Left cardiac atrium (tissue), 4 donors: Measurements from ENCODE around the gene ZSWIM7. TPM values are rescaled to one million over a fixed set of nuclear protein-coding genes. Genes with fewer than 3 reads are reported as not detected.
A peak's percentile ranks its signal among the peaks of the same experiment; 100 is the strongest.
"Not testable (repeated sequence)": the region's sequence is repeated elsewhere in the genome, so short reads cannot be mapped to it uniquely, and the experiment has no call there.

ENCODE experiments used
- ATAC-seq, 2 donors: fragments of 200-7000 bp; cut with Tn5 transposase; one replicate each; pipeline ENCODE4 v1.9.1; 2020; ENCODE audit warnings: mild to moderate bottlenecking in 2 of 2, moderate library complexity in 2 of 2
- DNase-seq: peaks from one replicate; pipeline ENCODE4 v3.0.0-alpha.2; 2020
- intact Hi-C, 2 donors: fragments of 100-400 bp; cut with DNase I; formaldehyde crosslinking; loops; one replicate each; pipeline versions ENCODE4 v1.14.1 to v1.15.1; 2022 to 2023
- total RNA-seq, 2 donors: library from RNA; stranded (reverse); fragmentation: NEBNext Ultra II Directional; extraction: Animal tissue kit (Norgen Biotek cat#: 25700); gene quantifications; one replicate each; pipeline ENCODE4 v1.2.1, GENCODE V29; 2021
- donor health status: DM: no; HTN: yes; CAD: no.
- donor health status: DM: no; HTN: yes; CAD: no; lungs with severe emphysema.
- donor health status: DM: yes; HTN: yes; CAD: no.
- donor health status: Dilated cardiomyopathy.

Gene ZSWIM7
- total RNA-seq, 2 donors from 2014 or later: 15.8 to 30.1 TPM

DNA sequence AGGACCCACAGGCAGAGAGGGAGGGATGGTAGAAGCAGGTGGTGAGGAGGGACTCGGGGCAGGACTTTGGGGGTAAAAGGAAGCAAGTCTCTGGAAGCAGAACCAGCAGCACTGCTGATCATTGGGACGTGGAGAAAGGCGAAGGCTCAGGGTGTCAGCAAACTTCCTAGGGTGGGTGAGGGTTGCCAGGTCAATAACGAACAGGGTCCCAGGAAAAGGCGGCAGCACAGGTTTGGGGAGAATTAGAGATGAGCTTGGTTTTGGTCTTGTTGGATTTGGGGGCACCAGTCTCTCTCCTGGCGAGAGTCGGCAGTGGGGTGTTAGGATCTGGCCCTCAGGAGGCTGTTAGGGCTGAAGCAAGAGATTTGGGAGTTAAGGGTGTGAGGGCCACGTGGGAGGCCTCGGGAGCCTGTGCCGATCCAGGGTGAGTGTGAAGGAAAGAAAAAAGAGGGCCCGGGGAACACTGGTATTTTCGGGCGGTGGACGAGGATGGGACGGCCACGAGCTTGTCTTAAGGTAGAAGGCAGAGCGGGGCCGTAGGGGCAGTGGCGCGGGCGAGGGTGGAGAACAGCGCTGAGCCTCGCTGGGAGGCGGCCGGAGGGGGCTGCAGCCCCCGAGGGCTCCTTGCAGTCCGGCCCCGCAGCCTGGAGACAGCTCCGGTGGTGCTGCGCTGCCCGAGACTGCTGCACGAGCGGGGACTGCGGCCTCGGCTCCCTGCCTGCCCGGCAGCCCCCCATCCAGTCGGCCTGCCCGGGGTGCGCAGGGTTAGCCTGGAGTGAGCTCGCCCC lies 55.3 kb downstream of the ZSWIM7 start:
- intact Hi-C loops: no loop called here
- ATAC-seq (no peak), DNase-seq (no peak)

DNA sequence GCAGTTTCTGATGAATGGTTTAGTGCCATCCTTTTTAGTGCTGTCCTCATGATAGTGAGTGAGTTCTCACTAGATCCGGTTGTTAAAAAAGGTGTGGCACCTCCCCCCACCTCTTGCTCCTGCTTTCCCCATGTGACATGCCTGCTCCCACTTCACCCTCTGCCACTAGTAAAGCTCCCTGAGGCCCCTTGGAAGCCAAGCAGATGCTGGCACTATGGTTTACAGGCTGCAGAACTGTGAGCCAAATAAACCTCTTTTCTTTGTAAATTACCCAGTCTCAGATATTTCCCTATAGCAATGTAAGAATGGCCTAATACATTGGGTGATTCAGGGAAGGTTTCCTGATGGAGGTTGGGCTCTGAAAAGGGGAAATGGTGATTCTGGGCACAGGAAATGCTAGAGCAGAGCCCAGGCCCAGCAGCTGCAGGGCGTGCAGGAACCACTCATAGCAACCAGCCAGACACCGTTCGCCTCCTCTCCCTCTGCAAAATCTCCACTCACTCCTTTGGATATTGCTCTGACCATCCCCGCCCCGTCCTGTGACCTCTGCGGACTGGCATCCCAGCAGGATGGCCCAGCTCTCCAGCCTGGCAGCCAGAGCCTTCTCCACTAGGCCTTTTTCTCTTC lies 57.2 kb downstream of the ZSWIM7 start:
- ATAC-seq (peak in 1 of 2 donors; percentile 4), DNase-seq (no peak)
- intact Hi-C loops: no loop called here

DNA sequence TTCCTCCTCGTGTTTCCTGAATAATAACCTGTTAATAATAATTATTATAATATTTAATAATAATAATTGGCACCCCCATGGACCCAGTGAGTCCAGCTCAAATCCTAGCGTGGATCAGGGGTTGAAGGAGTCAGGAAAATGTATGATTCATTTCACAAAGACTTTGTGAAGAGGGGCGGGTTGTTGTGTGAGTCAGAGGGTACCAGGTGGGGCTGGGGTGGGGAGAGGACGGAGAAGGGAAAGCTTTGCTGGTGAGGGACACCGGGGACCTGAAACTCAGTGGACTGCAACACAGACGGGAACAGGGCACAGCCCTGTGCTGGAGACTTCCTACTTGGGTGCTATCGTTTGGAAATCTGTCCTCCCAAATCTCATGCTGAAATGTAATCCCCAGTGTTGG lies 57.7 kb downstream of the ZSWIM7 start:
- no peak for ATAC-seq
- intact Hi-C loops: no loop called here
- DNase-seq: no peak

DNA sequence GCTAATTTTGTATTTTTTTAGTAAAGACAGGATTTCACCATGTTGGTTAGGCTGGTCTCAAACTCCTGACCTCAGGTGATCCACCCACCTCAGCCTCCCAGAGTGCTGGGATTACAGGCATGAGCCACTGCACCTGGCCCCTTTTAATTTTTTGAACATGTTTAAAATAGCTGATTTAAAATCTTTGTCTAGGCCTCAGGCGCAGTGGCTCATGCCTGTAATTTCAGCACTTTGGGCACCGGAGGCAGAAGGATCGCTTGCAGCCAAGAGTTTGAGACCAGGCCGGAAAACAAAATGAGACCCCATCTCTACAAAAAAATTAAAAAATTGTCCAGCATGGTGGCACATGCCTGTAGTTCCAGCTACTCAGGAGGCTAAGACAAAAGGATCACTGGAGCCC lies 63.0 kb downstream of the ZSWIM7 start:
- DNase-seq, intact Hi-C loops, ATAC-seq: not testable (repeated sequence)

DNA sequence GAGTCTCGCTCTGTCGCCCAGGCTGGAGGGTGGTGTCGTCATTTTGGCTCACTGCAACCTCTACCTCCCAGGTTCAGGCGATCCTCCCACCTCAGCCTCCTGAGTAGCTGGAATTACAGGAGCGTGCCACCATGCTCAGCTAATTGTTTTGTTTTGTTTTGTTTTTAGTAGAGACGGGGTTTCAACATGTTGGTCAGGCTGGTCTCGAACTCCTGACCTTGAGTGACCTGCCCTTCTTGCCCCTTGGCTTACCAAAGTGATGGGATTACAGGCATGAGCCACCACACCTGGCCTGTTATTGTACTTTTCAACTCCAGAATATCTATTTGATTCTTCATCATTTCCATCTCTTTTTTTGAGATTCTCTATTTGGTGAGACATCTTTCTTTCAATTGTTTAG lies 63.6 kb downstream of the ZSWIM7 start:
- DNase-seq (no peak), ATAC-seq (no peak)
- intact Hi-C loops: no loop called here

DNA sequence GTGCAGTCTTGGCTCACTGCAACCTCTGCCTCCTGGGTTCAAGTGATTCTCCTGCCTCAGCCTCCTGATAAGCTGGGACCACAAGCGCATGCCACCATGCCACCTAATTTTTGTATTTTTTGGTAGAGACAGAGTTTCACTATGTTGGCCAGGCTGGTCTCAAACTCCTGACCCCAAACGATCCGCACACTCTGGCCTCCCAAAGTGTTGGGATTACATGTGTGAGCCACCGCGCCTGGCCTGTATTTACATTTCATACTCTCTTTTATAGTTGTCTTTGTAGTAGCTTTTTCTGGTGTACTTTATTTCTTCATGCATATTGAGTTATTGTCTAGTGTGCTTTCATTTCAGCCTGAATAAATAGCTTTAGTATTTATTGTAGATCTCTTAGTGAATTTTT lies 64.6 kb downstream of the ZSWIM7 start:
- ATAC-seq (no peak), DNase-seq (no peak)
- intact Hi-C loops: no loop called here

DNA sequence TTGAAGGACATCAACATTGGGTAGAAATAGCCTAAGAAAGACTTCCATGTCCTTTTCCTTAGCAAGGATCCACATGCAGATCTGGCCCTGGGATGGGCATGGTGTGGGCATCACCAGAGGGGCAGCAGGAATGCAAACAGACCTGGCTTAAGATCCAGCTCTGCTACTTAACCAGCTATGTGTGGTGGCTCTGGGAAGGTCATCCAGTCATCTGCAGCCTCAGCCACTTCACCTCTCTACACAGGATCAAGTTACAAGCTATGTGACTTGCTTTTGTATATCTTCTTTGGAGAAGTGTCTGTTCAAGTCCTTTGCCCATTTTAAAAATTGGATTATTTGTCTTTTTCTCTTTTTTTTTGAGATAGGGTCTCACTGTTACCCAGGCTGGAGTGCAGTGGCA lies 68.1 kb downstream of the ZSWIM7 start:
- intact Hi-C loops: no loop called here
- ATAC-seq (no peak), DNase-seq (no peak)

DNA sequence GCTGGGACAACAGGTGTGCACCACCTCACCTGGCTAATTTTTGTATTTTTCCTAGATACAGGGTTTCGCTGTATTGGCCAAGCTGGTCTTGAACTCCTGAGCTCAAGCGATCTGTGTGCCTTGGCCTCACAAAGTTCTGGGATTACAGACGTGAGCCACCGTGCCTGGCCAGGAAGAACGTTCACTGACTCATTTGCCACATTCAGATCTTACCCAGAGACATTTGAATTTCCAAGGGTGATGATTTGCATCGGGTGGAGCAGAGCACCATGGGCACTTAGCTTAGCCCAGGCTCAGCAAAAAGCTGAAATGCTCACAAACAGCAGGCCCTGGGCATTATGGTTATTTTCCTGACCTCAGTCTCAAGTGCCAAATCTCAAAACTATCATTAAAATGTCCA lies 69.1 kb downstream of the ZSWIM7 start:
- no peak for DNase-seq
- intact Hi-C loops: no loop called here
- ATAC-seq: no peak

DNA sequence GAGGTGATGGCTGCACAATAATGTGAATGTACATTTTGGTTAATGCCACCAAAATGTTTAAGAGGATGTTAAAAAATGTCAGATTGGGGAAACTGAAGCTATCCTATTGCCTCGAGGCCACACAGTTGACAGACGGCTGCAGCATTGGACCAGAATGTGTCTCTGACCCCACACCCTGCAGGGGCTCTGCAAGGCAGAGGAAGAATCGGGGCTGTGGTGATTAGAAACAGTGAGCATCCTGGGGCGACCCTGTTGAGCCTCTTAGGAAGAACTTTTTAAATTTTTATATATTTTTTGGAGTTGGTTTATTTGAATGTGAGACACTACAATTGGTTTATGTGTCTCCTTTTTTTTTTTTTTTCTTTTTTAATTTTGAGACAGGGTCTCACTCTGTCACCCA lies 69.6 kb downstream of the ZSWIM7 start:
- ATAC-seq (no peak), DNase-seq (no peak)
- intact Hi-C loops: no loop called here

DNA sequence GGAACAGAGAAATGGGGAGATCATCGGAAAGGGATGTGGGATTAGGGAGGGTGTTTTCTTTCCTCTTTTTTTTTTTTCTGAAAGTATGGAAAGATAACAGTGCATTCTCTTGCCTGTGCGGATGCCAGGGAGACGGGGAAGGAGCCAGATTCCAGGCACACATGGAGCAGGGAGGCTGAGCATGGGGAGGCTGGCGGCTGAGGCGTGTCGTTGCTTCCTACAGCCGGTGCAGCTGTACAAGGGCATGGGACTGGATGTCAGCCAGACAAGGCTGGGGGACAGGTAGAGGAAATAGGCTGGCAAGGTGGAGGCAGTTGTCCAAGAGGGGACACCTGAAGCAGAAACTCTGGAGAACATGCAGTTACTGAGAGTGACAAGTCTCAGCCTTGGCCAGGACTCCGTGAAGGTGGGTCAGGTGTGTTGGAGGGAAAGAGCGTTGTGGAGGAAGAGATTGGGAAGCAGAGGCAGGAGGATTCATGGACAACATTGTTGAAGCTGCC lies 71.2 kb downstream of the ZSWIM7 start:
- ATAC-seq: peak; percentile 38 to 39

More for the DNA sequence above, 71.2 kb downstream of the ZSWIM7 start:
- intact Hi-C loops: no loop called here
- DNase-seq: no peak

Other genes with a start within 250 kb of the ZSWIM7 start
- gene ADORA2B, start 54.6 kb downstream of the ZSWIM7 start, total RNA-seq: 1 to 10 TPM in 1 of 2 donors, under 1 TPM in 1; 0.50 to 1.0 TPM
- gene TTC19, start 120 bp upstream of the ZSWIM7 start, total RNA-seq: 10 to 100 TPM; 22.1 to 39.6 TPM
- 10 to 100 TPM; 59.6 to 65.7 TPM for gene NCOR1, start 215.8 kb upstream of the ZSWIM7 start, total RNA-seq
- gene PIGL, start 217.5 kb upstream of the ZSWIM7 start, total RNA-seq: 10 to 100 TPM in 1 of 2 donors, 1 to 10 TPM in 1; 9.7 to 18.0 TPM